Measurements from ENCODE around the gene GRIA2.
A peak's percentile ranks its signal among the peaks of the same experiment; 100 is the strongest.

GRIA2 gene

GRCh38 chr4:157327666-157328065, 107.1 kb downstream of the GRIA2 start (continued):
- TF ChIP-seq ZNF544 (tag by site-specific recombination; IDR thresholded peaks at IDR 0.05) (no peak), ZNF76 (tag by site-specific recombination; IDR thresholded peaks at IDR 0.05; ENCODE audit: borderline replicate concordance, low read depth) (no peak), ZNF311 (tag by site-specific recombination; IDR thresholded peaks at IDR 0.05; ENCODE audit: borderline replicate concordance) (no peak), ZNF324 (tag by site-specific recombination; IDR thresholded peaks at IDR 0.05) (no peak), ZFP41 (tag by site-specific recombination; IDR thresholded peaks at IDR 0.05; ENCODE audit: borderline replicate concordance) (no peak), ZNF510 (tag by site-specific recombination; IDR thresholded peaks at IDR 0.05; ENCODE audit: insufficient replicate concordance) (no peak)
- TF ChIP-seq, protein P1, sequence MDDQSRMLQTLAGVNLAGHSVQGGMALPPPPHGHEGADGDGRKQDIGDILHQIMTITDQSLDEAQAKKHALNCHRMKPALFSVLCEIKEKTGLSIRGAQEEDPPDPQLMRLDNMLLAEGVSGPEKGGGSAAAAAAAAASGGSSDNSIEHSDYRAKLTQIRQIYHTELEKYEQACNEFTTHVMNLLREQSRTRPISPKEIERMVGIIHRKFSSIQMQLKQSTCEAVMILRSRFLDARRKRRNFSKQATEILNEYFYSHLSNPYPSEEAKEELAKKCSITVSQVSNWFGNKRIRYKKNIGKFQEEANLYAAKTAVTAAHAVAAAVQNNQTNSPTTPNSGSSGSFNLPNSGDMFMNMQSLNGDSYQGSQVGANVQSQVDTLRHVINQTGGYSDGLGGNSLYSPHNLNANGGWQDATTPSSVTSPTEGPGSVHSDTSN (CRISPR knock-in tag; IDR thresholded peaks at IDR 0.05), result no peak
- TF ChIP-seq, protein P2, sequence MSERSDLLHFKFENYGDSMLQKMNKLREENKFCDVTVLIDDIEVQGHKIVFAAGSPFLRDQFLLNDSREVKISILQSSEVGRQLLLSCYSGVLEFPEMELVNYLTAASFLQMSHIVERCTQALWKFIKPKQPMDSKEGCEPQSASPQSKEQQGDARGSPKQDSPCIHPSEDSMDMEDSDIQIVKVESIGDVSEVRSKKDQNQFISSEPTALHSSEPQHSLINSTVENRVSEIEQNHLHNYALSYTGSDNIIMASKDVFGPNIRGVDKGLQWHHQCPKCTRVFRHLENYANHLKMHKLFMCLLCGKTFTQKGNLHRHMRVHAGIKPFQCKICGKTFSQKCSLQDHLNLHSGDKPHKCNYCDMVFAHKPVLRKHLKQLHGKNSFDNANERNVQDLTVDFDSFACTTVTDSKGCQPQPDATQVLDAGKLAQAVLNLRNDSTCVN (tag by site-specific recombination; optimal IDR thresholded peaks at IDR 0.05), result no peak

GRCh38 chr4:157357887-157358286, 137.4 kb downstream of the GRIA2 start:
- Histone ChIP-seq H3K4me1 (ENCODE audit: control insufficient read depth, insufficient read depth, low read length) (no peaks in the 10 kb centered on the region), H3K4me3 (ENCODE audit: low read depth, low read length) (no peak overlapping the region), H3K27ac (ENCODE audit: extremely low read depth, low read depth, low read length) (no peak overlapping the region), H3K36me3 (ENCODE audit: control insufficient read depth in 2 of 2, insufficient read depth in 1 of 2, low read length in 2 of 2) (no peaks in the 10 kb centered on the region), H3K9me3 (ENCODE audit: control insufficient read depth, insufficient read depth, low read depth, low read length) (no peaks in the 10 kb centered on the region)
- ChIA-PET POLR2A (no interaction called here), CTCF (no interaction called here)
- TF ChIP-seq, protein P3, sequence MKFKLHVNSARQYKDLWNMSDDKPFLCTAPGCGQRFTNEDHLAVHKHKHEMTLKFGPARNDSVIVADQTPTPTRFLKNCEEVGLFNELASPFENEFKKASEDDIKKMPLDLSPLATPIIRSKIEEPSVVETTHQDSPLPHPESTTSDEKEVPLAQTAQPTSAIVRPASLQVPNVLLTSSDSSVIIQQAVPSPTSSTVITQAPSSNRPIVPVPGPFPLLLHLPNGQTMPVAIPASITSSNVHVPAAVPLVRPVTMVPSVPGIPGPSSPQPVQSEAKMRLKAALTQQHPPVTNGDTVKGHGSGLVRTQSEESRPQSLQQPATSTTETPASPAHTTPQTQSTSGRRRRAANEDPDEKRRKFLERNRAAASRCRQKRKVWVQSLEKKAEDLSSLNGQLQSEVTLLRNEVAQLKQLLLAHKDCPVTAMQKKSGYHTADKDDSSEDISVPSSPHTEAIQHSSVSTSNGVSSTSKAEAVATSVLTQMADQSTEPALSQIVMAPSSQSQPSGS (tag by site-specific recombination; IDR thresholded peaks at IDR 0.05; ENCODE audit: low read depth), result peak; percentile 52
- TF ChIP-seq ZFP3 (tag by site-specific recombination; IDR thresholded peaks at IDR 0.05; ENCODE audit: low read depth) (no peak), OSR2 (tag by site-specific recombination; IDR thresholded peaks at IDR 0.05) (no peak)

DNA sequence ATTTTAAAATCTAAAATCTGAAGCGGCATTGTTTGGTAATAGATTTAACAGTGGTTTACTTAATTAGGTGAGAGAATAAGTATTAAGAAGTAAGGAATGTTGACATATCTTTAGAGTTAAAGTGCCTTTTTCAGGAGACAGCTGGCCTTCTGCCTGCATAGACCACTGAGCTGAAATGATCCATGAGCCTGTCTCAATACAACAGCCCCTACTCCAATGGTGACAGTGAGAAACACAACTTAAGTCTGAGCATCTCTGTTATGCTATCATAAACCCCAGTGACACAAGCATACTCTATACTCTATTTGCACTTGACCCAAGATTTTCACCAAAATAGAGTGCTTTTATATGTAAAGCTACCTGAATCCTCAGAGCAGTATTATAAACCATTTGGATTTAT, 137.9 kb downstream of the GRIA2 start:
- no peaks in the 10 kb centered on the region for H3K9me3 ChIP-seq (ENCODE audit: control insufficient read depth, insufficient read depth, low read depth, low read length)
- H3K4me1 ChIP-seq (ENCODE audit: control insufficient read depth, insufficient read depth, low read length), result no peaks in the 10 kb centered on the region
- ChIA-PET CTCF (no interaction called here), POLR2A (no interaction called here)
- no peak overlapping the region for H3K27ac ChIP-seq (ENCODE audit: extremely low read depth, low read depth, low read length)
- no peak overlapping the region for H3K4me3 ChIP-seq (ENCODE audit: low read depth, low read length)
- no peaks in the 10 kb centered on the region for H3K36me3 ChIP-seq (ENCODE audit: control insufficient read depth in 2 of 2, insufficient read depth in 1 of 2, low read length in 2 of 2)
- no peak for TF ChIP-seq ZSCAN23 (tag by site-specific recombination; IDR thresholded peaks at IDR 0.05)
- TF ChIP-seq, protein P4, sequence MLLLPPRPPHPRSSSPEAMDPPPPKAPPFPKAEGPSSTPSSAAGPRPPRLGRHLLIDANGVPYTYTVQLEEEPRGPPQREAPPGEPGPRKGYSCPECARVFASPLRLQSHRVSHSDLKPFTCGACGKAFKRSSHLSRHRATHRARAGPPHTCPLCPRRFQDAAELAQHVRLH (tag by site-specific recombination; IDR thresholded peaks at IDR 0.05), result no peak
- TF ChIP-seq, protein P5, sequence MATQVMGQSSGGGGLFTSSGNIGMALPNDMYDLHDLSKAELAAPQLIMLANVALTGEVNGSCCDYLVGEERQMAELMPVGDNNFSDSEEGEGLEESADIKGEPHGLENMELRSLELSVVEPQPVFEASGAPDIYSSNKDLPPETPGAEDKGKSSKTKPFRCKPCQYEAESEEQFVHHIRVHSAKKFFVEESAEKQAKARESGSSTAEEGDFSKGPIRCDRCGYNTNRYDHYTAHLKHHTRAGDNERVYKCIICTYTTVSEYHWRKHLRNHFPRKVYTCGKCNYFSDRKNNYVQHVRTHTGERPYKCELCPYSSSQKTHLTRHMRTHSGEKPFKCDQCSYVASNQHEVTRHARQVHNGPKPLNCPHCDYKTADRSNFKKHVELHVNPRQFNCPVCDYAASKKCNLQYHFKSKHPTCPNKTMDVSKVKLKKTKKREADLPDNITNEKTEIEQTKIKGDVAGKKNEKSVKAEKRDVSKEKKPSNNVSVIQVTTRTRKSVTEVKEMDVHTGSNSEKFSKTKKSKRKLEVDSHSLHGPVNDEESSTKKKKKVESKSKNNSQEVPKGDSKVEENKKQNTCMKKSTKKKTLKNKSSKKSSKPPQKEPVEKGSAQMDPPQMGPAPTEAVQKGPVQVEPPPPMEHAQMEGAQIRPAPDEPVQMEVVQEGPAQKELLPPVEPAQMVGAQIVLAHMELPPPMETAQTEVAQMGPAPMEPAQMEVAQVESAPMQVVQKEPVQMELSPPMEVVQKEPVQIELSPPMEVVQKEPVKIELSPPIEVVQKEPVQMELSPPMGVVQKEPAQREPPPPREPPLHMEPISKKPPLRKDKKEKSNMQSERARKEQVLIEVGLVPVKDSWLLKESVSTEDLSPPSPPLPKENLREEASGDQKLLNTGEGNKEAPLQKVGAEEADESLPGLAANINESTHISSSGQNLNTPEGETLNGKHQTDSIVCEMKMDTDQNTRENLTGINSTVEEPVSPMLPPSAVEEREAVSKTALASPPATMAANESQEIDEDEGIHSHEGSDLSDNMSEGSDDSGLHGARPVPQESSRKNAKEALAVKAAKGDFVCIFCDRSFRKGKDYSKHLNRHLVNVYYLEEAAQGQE (tag by site-specific recombination; IDR thresholded peaks at IDR 0.05), result no peak
- TF ChIP-seq ZNF518A (tag by site-specific recombination; conservative IDR thresholded peaks at IDR 0.05; ENCODE audit: low read depth), result no peak
- TF ChIP-seq ZNF19 (tag by site-specific recombination; IDR thresholded peaks at IDR 0.05; ENCODE audit: low read depth), result no peak
- TF ChIP-seq ZBTB1 (tag by site-specific recombination; IDR thresholded peaks at IDR 0.05), result no peak
- TF ChIP-seq KLF7 (tag by site-specific recombination; IDR thresholded peaks at IDR 0.05; ENCODE audit: borderline replicate concordance), result no peak
- TF ChIP-seq ZBTB8A (tag by site-specific recombination; IDR thresholded peaks at IDR 0.05), result no peak
- no peak for TF ChIP-seq ZNF214 (tag by site-specific recombination; IDR thresholded peaks at IDR 0.05; ENCODE audit: borderline replicate concordance)
- no peak for TF ChIP-seq GLIS1 (tag by site-specific recombination; IDR thresholded peaks at IDR 0.05)

Data from HEK293 (cell line).